ENCODE data around the gene DRAXIN.
A peak's percentile ranks its signal among the peaks of the same experiment; 100 is the strongest.

Gene DRAXIN

DNA sequence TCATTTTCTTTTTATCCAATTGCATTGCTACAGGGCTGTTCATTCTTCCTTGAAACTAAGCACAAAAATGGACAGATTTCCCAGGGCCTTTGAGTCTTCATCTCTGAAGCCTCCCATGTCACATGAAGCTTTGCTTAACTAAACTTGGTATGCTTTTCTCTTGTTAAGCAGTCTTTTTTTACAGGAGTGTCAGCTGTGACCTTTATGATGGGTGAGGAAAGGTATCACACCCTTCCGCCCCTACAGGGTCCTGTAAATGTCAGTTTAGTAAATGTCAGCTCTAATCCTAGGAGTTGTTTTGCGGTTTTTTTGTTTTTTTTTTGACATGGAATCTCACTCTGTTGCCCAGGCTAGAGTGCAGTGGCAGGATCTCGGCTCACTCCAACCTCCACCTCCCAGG is 41.8 kb downstream of the DRAXIN start:
- TF ChIP-seq TEAD4 (IDR thresholded peaks at IDR 0.05): no peak
- TF ChIP-seq RAD21 (IDR thresholded peaks at IDR 0.05; ENCODE audit: low read depth): no peak
- no peak for TF ChIP-seq EGR1 (IDR thresholded peaks at IDR 0.05)
- no peak for TF ChIP-seq CEBPB (IDR thresholded peaks at IDR 0.05)
- TF ChIP-seq, protein P1, sequence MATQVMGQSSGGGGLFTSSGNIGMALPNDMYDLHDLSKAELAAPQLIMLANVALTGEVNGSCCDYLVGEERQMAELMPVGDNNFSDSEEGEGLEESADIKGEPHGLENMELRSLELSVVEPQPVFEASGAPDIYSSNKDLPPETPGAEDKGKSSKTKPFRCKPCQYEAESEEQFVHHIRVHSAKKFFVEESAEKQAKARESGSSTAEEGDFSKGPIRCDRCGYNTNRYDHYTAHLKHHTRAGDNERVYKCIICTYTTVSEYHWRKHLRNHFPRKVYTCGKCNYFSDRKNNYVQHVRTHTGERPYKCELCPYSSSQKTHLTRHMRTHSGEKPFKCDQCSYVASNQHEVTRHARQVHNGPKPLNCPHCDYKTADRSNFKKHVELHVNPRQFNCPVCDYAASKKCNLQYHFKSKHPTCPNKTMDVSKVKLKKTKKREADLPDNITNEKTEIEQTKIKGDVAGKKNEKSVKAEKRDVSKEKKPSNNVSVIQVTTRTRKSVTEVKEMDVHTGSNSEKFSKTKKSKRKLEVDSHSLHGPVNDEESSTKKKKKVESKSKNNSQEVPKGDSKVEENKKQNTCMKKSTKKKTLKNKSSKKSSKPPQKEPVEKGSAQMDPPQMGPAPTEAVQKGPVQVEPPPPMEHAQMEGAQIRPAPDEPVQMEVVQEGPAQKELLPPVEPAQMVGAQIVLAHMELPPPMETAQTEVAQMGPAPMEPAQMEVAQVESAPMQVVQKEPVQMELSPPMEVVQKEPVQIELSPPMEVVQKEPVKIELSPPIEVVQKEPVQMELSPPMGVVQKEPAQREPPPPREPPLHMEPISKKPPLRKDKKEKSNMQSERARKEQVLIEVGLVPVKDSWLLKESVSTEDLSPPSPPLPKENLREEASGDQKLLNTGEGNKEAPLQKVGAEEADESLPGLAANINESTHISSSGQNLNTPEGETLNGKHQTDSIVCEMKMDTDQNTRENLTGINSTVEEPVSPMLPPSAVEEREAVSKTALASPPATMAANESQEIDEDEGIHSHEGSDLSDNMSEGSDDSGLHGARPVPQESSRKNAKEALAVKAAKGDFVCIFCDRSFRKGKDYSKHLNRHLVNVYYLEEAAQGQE (IDR thresholded peaks at IDR 0.05; ENCODE audit: low read depth): no peak
- no peak for TF ChIP-seq TCF12 (IDR thresholded peaks at IDR 0.05; ENCODE audit: low read depth)

DNA sequence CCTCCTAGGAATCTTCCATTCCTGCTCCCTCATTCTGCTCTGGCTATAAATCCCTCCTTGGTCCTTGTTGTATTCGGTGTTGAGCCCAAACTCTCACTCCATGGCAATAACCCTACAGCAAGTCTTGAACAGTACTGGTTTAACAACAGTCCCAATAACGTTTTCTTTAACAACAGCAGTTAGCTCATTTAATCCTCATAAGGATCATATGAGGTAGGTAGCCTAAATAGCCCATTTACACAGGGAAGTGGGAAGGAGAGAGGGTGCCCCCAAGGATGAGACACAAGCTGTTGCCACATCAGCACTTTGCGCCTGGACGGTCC is 44.0 kb downstream of the DRAXIN start:
- no peak for TF ChIP-seq NFIC (IDR thresholded peaks at IDR 0.05)

DNA sequence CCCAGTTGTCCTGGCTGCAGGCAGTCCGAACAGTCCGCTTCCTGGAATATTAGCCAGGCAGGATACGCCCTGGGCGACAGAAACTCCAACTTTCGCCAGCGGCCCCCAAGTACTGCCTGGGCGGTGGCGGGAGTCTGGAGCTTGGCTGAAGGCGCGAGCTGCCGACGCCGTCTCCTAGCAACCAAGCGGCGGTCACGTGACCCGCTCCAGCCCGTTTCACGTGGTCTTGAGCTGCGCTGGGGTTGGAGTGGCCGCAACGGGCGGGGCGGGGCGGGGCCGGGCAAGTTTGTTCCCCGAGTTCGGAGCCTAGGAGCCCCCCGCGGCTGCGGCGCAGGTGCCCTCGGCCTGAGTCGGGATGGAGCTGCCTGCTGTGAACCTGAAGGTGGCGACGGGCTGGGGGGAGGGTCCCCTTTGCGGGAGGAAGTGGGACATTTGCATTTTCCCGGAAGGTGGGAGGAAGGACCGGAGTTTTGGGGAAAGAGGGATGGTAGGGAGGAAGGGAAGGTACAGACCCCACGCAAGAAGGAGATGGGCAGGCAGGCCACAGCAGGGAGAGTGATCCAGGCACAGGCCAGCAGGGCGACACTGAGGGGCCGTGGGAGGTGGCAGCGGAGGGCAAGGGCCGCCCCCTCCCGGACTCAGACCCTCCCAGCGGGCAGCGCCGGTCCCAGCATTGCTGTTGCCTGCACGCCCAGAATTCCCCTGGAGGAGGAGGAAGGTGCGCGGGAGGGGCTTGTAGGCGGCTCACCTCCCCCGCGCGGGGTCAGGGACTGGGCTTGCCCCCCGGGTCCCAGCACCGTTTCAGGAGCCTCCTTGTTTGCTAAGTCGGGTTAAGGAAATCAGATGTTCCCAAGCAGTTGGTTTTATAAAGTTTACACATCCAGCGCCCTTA is 44.6 kb downstream of the DRAXIN start, which contains the start of gene AGTRAP:
TSS of gene AGTRAP (plus strand) at position 283 of the 892 bp plus-strand sequence. CDS start at position 356, 73 bp downstream.
- TF ChIP-seq TAF1 (IDR thresholded peaks at IDR 0.05; ENCODE audit: low read depth) (peak; percentile 33), EP300 (IDR thresholded peaks at IDR 0.05; ENCODE audit: borderline replicate concordance) (0 out of 2 replicates have a peak, but pooled peaks have one; percentile 18), TEAD4 (IDR thresholded peaks at IDR 0.05) (no peak), CEBPB (IDR thresholded peaks at IDR 0.05) (no peak), YY1 (IDR thresholded peaks at IDR 0.05; ENCODE audit: low read depth) (no peak), EGR1 (IDR thresholded peaks at IDR 0.05) (no peak), TCF12 (IDR thresholded peaks at IDR 0.05; ENCODE audit: low read depth) (no peak), ZBTB7A (IDR thresholded peaks at IDR 0.05; ENCODE audit: low read depth) (peak; percentile 90), NFIC (IDR thresholded peaks at IDR 0.05) (no peak), RAD21 (IDR thresholded peaks at IDR 0.05; ENCODE audit: low read depth) (no peak), FOXM1 (IDR thresholded peaks at IDR 0.05; ENCODE audit: borderline replicate concordance, low read depth) (no peak), CREB1 (IDR thresholded peaks at IDR 0.05; ENCODE audit: low read depth) (no peak)
- TF ChIP-seq, protein P2, sequence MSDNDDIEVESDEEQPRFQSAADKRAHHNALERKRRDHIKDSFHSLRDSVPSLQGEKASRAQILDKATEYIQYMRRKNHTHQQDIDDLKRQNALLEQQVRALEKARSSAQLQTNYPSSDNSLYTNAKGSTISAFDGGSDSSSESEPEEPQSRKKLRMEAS (IDR thresholded peaks at IDR 0.05): peak; percentile 67
- TF ChIP-seq, protein P1 (IDR thresholded peaks at IDR 0.05; ENCODE audit: low read depth): 0 out of 2 replicates have a peak, but pooled peaks have one; percentile 0
- TF ChIP-seq, protein P3, sequence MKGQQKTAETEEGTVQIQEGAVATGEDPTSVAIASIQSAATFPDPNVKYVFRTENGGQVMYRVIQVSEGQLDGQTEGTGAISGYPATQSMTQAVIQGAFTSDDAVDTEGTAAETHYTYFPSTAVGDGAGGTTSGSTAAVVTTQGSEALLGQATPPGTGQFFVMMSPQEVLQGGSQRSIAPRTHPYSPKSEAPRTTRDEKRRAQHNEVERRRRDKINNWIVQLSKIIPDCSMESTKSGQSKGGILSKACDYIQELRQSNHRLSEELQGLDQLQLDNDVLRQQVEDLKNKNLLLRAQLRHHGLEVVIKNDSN (IDR thresholded peaks at IDR 0.05): peak; percentile 98

DNA sequence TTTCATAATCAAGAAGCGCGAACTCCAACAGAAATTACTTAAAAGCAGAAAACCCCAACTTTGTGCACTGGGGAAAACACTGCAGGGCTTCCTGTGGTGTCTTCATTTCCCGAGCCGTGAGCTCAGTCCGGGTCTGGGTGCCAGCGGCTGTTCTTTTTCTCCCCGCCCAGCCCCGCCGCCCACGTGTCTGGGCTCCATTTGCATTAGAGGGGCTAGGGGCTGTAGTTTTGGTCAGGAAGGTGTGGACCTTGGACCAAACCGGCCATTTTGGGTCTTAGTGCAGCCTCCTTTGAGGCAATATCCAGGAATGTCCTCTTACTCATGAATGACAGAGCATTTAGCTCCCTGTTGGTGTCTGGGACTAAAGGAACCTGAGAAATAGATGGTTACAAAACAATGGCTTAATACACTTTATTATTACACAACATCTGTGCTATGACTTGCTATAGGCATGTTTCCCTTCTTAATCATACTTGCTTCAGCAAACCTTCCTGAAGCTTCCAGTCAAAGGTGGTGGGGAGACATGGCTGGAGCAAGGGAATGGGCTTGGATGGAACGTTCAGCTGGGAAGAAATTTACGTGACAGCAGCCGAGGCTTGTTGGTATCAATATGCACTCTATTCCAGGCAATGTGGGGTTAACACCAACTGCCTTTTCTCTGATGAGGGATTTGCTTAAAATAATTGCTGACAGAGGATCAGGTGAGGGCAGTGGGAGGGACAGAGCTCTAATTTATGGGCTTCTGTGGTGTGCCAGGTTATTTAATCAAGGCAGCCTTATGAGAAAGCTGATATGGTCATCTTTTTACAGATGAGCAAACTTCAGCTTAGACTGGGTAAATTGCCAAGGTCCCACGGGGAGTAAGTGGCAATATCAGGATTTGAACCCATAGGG is 45.5 kb downstream of the DRAXIN start:
- TF ChIP-seq NFIC (IDR thresholded peaks at IDR 0.05) (peak; percentile 74), EP300 (IDR thresholded peaks at IDR 0.05; ENCODE audit: borderline replicate concordance) (peak; percentile 49; the same call in 1 of the 2 replicates), TAF1 (IDR thresholded peaks at IDR 0.05; ENCODE audit: low read depth) (no peak), CEBPB (IDR thresholded peaks at IDR 0.05) (peak; percentile 67; the same call in 1 of the 2 replicates), FOXM1 (IDR thresholded peaks at IDR 0.05; ENCODE audit: borderline replicate concordance, low read depth) (no peak), YY1 (IDR thresholded peaks at IDR 0.05; ENCODE audit: low read depth) (peak; percentile 57; the same call in 1 of the 2 replicates), TCF12 (IDR thresholded peaks at IDR 0.05; ENCODE audit: low read depth) (0 out of 2 replicates have a peak, but pooled peaks have one; percentile 31), TEAD4 (IDR thresholded peaks at IDR 0.05) (peak; percentile 22; the same call in 1 of the 2 replicates), RAD21 (IDR thresholded peaks at IDR 0.05; ENCODE audit: low read depth) (no peak), ZBTB7A (IDR thresholded peaks at IDR 0.05; ENCODE audit: low read depth) (no peak), CREB1 (IDR thresholded peaks at IDR 0.05; ENCODE audit: low read depth) (no peak), EGR1 (IDR thresholded peaks at IDR 0.05) (peak; percentile 73)
- TF ChIP-seq, protein P2 (IDR thresholded peaks at IDR 0.05): peak; percentile 61
- TF ChIP-seq, protein P1 (IDR thresholded peaks at IDR 0.05; ENCODE audit: low read depth): no peak
- TF ChIP-seq, protein P3 (IDR thresholded peaks at IDR 0.05): peak; percentile 42

Data from Ishikawa (cell line).